K562 (cell line): Measurements from ENCODE around the gene SLX9. TPM values are rescaled to one million over a fixed set of nuclear protein-coding genes. Genes with fewer than 3 reads are reported as not detected.

Experiments
- EP400 ChIP-seq: fragments of 450-650 bp; IDR thresholded peaks from 2 replicates; pipeline ENCODE4 v1.6.1; 2017; ENCODE audit warnings: antibody characterized with exemption, mild to moderate bottlenecking, moderate library complexity
- HBP1 ChIP-seq: fragments of 450-650 bp; formaldehyde crosslinking; IDR thresholded peaks from 2 replicates; pipeline ENCODE4 v1.4.0; 2022; ENCODE audit warnings: missing genetic modification characterization
- ZNF318 ChIP-seq, 2 experiments: fragments of 450-650 bp; IDR thresholded peaks; 2 replicates each; pipeline ENCODE4 v1.6.1; 2016; ENCODE audit warnings: mild to moderate bottlenecking in 2 of 2, borderline replicate concordance in 1 of 2, low read depth in 1 of 2, moderate library complexity in 1 of 2
- polyA plus RNA-seq, 8 experiments: library from polyadenylated mRNA; depleted of rRNA in 4 of 8; stranded (reverse) in 5 of 8; unstranded in 3 of 8; fragments of >200 nt; fragmentation: Nextera tagmentation in 2 of 8; fragmentation: Illumina TruSeq in 1 of 8; extraction: Ambion mirVana in 2 of 8; extraction: Trizol in 1 of 8; gene quantifications; 2 replicates each; pipeline versions ENCODE4 v1.2.1 to v1.2.3, GENCODE V29; 2011 to 2014; ENCODE audit warnings: inconsistent platforms in 1 of 8, missing spikeins in 1 of 8
- total RNA-seq, 7 experiments: library from RNA; depleted of rRNA in 6 of 7; stranded (reverse); fragments of >200 nt in 6 of 7; fragmentation: Illumina TruSeq in 2 of 7; extraction: Trizol in 2 of 7; gene quantifications; 2 replicates each; pipeline versions ENCODE4 v1.2.1 to v1.2.3, GENCODE V29; 2011 to 2021; ENCODE audit warnings: low replicate concordance in 1 of 7

The SLX9 gene
- total and polyA plus RNA-seq, 9 of the 15 experiments (the other 6 are each of a cell fraction or from before 2014, with no cell fraction given), result 1.2 to 75.5 (median 16.5) TPM

- TF ChIP-seq ZNF318 (IDR thresholded peaks at IDR 0.05; ENCODE audit: borderline replicate concordance in 1 of 2, low read depth in 1 of 2), result no peak
- TF ChIP-seq EP400, result no peak
- TF ChIP-seq HBP1 (CRISPR knock-in tag), result no peak
These were observed 4.3 kb upstream of the SLX9 start (continued) for GRCh38 chr21:44935533-44935927.
